ENCODE results near the gene RAB11FIP4.

Gene RAB11FIP4

DNA sequence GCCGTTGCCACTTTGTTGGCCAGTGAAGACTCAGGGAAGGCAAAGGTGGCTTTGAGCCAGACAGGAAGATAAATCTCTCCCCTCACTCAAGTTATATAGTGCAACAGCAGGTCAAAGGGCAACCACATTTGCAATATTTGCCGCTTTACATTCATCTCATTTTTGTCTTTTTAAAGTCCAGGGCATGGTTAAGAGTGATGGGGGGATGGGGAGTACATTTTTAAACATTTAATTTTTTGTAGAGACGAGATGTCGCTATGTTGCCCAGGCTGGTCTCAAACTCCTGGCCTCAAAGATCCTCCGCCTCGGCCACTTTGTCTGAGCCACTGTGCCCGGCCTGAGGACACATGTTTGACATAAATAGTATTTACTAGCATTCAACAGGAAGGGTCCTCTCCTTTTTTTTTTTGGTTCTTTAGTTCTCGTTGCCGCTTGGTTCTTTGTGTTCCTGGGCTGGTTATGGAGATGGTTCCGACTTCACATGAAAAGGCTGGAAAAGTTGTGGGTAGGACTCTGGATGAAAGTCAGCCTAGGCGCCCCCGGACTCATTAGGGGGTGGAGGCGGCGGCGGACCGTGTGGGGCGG is 95.7 kb downstream of the RAB11FIP4 start:
- DNase-seq (ENCODE audit: low spot score) = no peak

DNA sequence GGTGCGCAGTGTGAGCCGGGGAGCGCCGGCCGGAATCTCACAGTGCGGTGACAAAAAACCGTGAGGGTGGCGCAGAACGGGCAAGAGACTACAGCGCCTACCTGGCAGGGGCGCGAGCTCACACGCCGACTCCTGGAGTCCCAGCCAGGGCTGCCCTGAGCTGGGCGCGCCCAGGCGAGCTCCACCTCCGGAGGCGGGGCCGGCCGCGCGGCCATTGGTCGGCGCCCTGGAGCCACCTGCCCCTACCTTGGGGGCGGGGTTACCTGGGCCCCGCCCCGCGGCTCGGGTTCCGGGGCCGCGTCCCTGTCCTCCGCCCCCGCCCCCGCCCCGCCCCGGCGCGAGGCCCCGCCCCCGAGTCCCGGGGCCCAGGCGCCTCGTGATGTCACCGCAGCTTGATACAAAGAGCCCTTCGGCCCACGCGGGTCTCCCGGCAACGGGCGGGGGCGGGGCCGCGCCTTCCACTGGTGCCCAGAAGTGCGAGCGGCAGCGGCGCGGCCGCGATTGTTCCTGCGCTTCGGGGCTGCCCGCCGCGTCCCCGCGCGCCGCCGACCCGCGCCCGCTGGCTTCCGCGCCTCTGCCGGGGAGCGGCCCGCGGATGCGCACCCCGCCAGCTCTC is 96.3 kb downstream of the RAB11FIP4 start:
- peak; percentile 89 for DNase-seq (ENCODE audit: low spot score)

DNA sequence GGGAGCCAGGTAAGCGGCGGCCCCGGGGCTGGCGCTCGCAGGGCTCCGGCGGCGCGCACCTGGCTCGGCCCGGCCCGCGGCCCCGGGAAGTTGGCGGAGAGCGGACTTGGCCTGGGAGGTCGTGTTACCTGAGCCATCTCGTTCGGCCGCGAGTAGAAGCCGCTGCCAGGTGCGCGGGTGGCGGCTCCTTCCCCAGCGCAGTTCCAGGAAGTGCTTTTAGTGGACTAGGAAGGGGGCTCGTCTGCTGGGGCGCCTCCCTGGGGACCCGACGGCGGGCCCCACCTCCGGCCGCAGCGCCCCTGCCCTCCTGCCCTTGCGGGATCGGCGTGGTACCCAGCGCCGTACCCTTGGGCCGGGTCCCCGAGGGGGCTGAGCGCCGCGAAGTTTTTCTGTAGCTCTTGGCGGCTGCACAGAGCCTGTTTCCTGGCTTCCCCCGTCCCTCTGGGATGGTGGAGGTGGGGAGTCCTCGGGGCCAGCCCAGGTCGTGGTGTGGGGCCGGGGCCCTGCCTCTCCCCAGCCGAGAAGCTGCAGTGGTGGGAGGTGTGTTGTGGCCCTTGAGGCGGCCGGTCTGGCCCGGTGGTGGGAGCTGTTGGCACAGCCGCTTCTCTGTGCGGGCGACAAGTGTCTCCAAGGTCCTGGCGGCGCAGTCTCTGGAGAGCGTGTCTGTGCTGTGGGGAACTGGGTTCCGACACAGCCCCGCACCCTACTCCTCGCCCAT is 96.9 kb downstream of the RAB11FIP4 start:
- DNase-seq (ENCODE audit: low spot score) = peak; percentile 37

DNA sequence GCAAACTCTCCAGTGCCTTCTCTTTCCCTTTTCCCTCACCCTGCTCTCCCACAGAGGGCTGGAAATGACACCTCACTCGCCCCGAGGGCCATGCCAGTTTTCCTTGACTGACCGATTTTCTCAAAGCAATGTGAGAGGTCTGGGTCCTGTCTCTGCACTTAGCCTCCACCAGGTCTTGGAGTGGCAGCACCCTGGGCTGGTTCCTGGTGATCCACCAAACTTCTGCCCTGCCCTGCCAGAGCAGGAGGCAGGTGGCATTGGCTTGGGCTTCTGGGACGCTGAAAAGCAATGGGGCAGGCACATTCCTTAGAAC is 97.5 kb downstream of the RAB11FIP4 start:
- DNase-seq (ENCODE audit: low spot score) = no peak

DNA sequence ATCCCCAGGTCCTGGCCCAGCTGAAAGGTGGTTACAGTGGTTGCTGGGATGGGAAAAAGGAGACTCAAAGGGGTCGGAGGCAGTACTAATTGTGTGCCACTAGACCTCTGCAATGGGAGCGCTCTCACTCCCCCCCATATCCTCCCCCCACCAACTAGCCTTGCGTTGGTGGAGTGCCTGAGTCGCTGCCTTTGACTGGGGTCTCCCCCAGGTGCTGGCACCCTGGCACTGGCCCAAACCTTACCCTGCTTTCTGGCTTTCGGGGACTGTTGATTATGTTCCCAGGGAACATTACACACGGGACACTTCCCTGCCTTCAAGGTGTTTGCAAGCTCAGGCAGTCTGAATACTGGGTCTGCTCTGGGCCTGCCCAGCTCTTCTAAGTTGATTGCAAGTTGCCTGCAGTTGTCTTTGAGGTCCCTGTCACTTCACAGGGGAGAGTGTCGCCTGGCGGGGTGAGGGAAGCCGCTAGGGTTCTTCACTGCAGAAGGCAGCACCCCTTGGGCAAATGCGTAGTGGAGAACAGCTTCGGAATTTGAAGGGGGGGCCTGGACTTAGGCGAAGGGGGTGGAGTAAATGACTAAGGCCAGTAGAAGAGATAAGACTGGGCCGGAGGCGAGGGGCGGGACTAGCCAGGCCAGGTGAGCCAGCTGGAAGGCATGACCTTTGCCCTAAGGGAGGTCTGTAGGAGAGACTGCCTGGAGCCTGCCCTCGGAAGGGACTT is 98.0 kb downstream of the RAB11FIP4 start:
- no peak for DNase-seq (ENCODE audit: low spot score)

DNA sequence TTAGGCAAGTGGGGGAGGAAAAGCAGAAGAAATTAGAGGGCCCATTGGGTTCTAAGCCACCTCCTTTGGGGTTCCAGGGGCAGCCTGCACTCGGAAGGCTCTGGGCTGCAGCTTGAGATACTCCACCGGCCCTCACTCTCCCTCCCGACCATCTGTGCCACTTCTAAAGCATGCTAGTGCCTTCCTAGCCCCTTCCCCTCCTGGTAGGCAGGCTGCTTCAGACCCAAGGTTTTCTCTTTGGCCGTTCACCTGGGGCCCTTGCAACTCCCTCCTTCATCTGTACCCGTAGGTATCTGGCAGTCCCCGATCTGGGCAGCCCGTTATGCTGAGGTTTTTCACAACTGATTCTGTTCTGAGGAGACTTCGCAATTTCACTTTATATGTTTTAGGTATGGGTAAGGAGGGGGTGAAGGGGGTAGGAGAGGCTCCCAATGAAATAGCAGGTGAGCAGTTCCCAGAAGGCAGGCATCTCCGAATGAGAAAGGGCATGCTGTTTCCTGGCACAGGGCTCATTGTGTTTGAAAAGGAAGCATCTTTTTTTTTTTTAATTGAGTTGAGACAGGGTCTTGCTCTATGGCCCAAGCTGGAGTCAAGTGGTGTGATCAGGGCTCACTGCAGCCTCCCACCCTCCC is 98.7 kb downstream of the RAB11FIP4 start:
- no peak for DNase-seq (ENCODE audit: low spot score)

DNA sequence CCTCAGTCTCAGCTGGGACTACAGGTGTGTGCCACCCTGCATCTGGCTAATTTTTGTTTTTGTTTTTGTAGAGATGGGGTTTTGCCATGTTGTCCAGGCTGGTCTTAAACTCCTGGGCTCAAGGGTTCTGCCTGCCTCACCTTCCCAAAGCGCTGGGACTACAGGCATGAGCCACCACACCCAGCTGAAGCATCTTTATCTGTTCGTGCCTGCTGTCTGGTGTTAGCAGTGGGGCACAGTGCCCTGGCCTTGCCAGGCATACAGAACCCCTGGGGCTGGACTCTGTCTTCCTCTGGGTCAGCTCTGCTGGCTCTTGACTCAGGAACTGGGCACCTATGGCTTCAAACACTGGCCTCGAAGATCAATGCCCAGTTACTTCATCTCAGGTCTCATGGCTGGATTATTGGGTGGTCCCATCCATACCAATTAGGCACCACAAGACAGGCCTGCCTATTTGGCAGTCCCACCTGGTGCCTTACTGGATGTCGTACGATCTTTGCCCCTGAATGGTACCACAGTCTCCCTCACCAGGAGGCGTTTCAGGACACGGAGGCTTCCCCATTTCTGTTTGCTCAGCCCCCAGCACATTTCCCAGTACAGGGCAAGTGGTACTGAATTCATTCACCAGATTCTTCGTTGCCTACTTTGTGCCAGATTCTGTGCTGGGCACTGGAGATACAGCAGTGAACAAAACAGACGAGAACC is 99.3 kb downstream of the RAB11FIP4 start:
- DNase-seq (ENCODE audit: low spot score) = no peak

DNA sequence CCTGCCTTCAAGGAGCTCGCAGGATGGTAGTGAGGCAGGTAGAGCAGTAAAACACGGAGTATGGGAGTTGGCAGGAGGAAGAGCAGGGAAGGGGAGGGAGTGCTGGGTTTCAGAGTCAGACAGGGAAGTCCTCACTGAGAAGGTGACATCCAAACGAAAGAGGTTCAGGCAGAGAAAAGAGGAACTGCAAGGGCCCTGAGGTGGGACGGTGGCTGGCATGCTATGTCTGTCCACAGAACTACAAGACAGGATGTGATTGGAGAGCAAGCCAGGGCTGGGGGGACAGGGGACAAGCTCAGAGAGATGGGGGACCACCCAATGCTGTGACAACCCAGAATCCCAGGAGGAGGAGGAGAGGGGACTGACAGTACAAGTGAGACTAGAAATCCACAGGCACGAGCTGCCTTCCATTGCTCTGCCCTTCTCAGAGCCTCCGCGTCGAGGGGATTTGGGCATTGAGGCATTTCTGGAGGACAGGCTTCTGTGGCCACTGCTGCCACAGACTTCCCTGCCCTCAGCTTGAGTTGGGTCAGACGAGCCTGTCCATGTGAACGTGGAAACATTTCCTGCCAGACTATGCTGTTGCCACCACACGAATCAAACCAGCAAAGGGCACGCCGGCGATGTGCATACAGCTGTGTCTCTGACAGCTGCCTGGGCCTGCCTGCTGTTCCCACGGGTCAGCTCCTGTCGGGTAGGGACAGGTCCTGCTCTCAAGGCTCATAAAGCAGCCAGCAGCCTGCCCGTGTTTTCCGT is 100.1 kb downstream of the RAB11FIP4 start:
- peak; percentile 40 for DNase-seq (ENCODE audit: low spot score)

DNA sequence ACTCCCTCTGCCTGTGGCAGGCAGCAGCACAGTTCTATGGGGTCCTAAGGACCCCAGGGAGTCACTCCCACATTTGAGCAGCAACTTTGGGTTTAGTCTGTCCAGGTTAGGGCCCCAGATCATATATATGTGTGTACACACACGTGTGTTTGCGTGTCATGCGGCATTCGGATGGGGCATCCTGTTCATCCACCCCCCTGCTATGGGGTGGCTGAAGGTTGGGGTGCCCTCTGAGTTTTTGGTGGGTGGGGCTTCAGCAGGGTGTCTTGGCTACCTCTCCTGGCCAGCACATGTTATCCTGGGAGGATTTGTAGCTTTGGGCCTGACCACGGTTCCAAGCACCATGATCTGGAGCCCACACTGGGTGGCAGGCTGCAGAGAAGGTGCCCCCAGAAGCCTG is 100.7 kb downstream of the RAB11FIP4 start:
- DNase-seq (ENCODE audit: low spot score) = no peak

DNA sequence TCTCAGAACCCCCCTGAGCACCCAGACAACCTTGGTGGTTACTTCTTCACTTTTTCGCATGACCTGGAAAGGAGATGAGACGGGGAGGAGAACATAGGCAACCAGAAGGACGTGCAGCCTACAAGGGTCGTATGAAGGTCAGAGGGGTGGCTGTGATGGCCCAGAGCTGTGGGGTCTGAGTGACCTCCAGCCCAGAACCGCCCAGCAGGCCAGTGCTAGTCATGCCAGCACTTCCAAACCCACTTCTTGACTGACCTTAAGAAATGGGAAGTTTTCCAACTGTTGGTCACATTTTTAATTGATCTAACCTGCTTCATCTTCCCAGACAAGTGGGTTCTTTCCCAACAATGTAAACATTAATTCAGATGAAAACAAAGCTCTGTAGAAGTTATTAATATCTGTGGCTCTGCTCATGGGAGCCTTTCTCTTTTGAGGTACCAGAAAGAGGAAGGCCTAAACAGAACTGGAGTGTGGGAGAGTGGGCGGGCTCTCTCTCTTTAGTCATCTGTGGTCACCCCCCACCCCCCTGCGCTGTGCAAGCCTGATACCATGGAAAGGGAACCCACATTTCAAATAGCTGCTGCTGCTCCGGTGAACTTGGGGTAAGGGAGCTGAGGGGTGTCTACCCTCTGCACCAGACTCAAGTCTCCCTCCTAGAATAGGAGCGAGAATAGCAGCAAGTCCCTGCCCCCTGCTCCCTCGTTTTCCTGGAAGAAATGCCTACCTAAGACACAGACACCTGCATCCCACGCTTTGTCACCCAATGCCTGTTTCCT is 101.6 kb downstream of the RAB11FIP4 start:
- DNase-seq (ENCODE audit: low spot score) = peak; percentile 58

DNA sequence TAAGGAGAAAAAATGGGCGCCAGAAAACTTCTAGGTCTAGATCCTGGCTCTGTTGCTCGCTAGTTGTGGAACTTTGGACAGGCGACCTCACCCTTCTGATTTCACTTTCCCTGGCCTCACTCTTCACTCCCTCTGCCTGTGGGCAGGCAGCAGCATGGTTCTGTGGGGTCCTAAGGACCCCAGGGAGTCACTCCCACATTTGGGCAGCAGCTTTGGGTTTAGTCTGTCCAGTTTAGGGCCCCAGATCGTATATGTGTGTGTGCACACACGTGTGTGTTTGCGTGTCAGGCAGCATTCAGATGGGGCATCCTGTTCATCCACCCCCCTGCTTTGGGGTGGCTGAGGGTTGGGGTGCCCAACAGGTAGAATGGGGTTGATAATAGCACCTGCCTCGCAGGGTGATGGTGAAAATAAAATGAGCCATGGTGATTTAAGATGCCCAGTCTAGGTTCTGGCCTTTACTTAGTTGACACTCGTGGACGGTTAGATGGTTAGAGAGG is 102.2 kb downstream of the RAB11FIP4 start:
- DNase-seq (ENCODE audit: low spot score) = no peak

DNA sequence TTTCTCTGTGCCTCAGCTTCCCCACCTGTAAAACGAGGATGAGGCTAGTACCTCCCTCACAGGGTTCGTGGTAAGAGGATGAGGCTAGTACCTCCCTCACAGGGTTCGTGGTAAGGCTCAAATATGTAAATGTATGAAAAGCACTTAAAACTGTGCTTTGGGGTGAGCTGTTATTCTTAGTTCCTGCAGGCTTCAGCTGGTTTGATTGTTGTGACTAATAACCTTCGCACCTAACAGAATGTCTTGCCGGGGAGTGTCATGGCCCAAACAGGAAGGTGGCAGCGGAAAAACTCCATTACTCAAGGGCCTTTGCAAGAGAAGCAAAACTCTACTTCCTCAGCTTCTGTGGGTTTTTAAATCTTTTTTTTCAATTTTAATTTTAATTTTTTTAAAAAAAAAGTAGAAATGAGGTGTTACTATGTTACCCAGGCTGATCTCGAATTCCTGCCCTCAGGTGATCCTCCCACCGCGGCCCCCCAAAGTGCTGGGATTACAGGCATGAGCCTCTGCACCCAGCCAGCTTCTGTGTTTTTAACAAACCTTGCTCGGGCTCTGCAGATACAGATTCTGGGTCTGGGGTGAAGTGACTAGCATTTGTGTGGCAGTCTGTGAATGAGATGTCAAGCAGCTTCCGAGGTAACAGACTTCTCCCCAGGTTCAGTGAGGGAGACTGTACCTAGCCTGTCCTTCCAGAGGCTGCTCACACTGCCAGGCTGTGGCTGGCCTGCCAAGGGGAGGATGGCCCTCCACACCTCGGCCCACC is 103.0 kb downstream of the RAB11FIP4 start:
- DNase-seq (ENCODE audit: low spot score) = peak; percentile 32

DNA sequence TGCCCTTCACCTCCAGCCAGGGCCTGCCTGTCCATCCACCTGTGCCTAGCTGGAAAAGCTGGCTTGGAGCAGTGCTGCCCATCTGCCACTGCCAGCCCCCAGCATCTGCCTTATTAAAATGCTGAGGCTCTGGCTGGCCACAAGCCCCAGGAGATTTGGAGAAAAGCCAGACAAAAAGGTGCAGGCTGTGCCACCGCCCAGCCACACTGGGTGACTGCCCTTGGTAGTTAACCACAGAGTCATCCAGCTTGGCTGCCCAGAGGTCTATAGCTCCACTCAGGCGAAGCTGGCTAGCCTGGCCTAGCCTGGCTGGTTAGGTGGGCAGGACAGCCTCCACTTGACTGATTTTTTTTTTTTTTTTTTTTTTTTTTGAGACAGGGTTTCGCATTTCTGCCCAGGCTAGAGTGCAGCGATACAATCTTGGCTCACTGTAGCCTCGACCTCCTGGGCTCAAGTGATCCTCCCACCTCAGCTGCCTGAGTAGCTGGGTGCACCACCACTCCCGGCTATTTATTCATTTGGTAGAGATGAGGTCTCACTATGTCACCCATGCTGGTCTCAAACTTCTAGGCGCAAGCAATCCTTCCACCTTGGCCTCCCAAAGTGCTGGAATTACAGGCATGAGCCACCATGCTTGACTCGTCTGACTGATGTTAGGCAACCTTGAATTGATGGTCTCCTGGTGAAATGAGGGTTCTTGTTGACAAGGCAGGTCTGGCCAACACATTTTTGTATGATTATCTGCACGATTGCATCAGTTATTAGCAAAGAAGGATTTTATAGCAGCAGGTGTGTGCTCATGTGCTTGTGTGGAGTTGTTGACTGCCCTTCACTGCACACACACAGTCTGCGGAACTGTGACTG is 103.8 kb downstream of the RAB11FIP4 start:
- no peak for DNase-seq (ENCODE audit: low spot score)

DNA sequence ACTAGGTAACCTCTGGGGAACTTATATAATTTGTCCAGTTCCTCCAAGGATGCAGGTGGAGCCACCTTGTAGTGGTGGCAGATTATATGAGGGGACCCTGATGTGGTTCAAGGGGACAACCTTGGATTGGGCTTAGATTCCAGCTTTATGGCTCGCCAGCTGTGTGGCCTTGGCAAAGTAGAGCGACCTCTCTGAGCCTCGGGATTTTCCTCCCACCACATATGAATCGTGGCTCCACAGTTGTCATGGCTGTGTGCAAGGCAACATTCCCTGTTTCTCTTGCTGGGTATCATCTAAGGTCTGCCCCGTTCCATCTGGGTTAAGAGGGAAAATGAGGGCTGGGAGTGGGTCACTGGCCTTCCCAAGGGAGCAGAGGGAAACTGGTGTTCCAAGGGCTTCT is 104.6 kb downstream of the RAB11FIP4 start:
- no peak for DNase-seq (ENCODE audit: low spot score)

DNA sequence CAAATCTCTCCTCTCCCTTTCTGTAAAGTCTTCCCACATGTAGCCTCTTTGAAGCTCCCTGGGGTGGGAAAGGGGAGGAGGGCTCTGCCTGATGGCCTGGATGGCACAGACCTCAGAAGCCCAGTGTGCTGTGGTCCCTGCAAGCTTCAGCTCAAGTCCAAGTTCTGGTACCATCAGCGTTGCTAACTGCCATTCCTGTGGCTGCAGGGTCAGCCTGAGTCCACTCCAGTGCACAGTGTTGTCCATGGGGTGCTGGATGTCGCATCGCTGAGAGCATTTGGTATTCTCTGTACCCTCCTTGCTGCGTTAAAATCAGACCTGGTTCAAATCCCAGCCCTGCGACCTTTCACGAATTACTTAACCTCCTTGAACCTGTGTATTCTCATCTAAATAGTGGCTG is 105.1 kb downstream of the RAB11FIP4 start:
- DNase-seq (ENCODE audit: low spot score) = no peak

DNA sequence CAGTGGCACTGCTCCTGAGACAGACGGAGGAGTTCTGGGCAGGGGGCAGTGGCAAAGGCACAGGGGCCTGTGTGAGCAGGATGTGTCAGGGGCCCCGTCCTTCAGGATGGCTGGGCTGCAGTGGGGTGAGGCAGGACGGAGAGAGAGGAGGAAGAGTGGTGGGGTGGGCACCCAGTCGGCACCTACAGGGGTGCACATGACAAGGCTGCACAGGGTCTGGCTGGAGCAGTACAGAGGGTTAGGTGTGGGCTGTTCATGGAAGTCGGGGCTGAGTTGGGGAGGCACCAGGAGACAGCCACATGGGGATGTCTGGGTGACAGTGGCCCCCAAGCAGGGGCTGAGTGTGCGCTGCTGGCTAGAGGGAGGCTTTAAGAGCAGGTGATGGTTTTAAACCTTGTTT is 106.0 kb downstream of the RAB11FIP4 start:
- DNase-seq (ENCODE audit: low spot score) = no peak

DNA sequence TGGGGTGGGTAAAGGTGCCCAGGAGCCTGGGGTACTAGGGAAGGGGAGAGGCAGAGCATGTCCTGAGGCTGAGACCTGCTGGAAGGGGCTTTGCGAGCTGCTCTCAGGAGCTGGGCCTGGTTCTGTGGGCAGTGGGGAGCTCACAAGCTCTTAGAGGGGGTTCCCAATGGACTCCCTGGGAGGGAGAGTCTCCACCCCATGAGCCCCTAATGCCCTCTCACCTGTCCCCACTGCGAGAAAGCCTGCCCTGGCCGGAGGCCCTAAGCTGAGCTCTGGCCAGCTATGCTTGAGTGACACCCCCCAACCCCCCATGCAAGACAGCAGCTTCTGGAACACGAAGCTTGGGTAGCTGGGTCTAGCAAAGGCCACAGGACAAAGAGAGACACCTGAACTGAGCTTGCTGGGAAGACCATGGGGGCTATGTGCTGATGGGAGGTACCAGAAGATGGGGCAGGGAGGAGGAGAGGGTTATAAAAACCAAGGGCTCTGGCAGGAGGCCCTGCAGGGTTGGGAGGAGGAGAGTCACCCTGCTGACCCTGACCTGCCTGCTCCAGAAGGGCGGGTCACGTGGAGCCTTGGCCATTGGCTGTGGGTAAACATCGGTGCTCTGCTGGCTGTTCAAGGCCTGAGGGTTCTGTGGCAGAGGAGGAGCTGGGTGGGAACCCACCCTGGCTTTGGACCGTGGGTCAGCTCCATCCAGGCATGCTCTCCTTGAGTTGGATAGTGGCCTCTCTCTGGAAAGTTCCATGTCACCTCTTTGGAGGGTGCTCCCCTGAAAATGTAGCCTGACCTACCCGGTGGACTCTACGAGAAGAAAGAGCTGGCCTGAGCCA is 106.7 kb downstream of the RAB11FIP4 start:
- DNase-seq (ENCODE audit: low spot score) = no peak
